Keratinocyte (primary cell): ENCODE results near the gene TUT1. TPM values are rescaled to one million over a fixed set of nuclear protein-coding genes. Genes with fewer than 3 reads are reported as not detected.
"Not testable (repeated sequence)": the region's sequence is repeated elsewhere in the genome, so short reads cannot be mapped to it uniquely, and the experiment has no call there.

Source experiments
- DNase-seq: peaks from one replicate; pipeline ENCODE4 v3.0.0-alpha.2; 2011; ENCODE audit warnings: low read depth, missing footprints, low spot score
- FAIRE-seq: peaks from 2 replicates; lab custom pipeline; 2011; peaks lifted over from hg19 to GRCh38; lab: Jason Lieb, UNC
- H2AFZ ChIP-seq: 2 replicates; pipeline ENCODE4 v1.6.0; 2012; ENCODE audit warnings: low read length, control low read depth, inconsistent platforms; ENCODE audit not compliant: control insufficient read depth
- H3K27ac ChIP-seq: 2 replicates; pipeline ENCODE4 v1.5.1; 2011; ENCODE audit warnings: low read length; ENCODE audit not compliant: control insufficient read depth, insufficient read depth
- H3K27me3 ChIP-seq: 3 replicates; pipeline ENCODE4 v1.6.0; 2011; ENCODE audit warnings: low read length; ENCODE audit not compliant: control insufficient read depth, insufficient read depth; ENCODE audit errors: extremely low read depth
- H3K36me3 ChIP-seq, 2 experiments: 2 replicates in 1 of 2; 3 replicates in 1 of 2; pipeline ENCODE4 v1.5.1; 2011; ENCODE audit warnings: low read length in 2 of 2, mild to moderate bottlenecking in 1 of 2; ENCODE audit not compliant: control insufficient read depth in 2 of 2, insufficient read depth in 2 of 2; ENCODE audit errors: extremely low read depth in 1 of 2
- H3K4me1 ChIP-seq: 3 replicates; pipeline ENCODE4 v1.5.1; 2011; ENCODE audit warnings: low read length; ENCODE audit not compliant: control insufficient read depth, insufficient read depth; ENCODE audit errors: extremely low read depth
- H3K4me2 ChIP-seq: 3 replicates; pipeline ENCODE4 v1.6.0; 2011; ENCODE audit warnings: low read depth, low read length; ENCODE audit not compliant: control insufficient read depth, insufficient read depth; ENCODE audit errors: extremely low read depth
- H3K4me3 ChIP-seq, 3 experiments: fragments of 200-600 bp in 1 of 3; sonication (generic) in 1 of 3; 2 replicates in 2 of 3; 3 replicates in 1 of 3; pipeline ENCODE4 v1.5.1; 2011 to 2016; ENCODE audit warnings: low read length in 3 of 3, mild to moderate bottlenecking in 3 of 3, control low read depth in 2 of 3, inconsistent platforms in 1 of 3, low read depth in 1 of 3, mixed read lengths in 1 of 3, mixed run types in 1 of 3, moderate library complexity in 1 of 3; ENCODE audit not compliant: control insufficient read depth in 2 of 3, insufficient read depth in 2 of 3; ENCODE audit errors: extremely low read depth in 1 of 3
- H3K79me2 ChIP-seq: 2 replicates; pipeline ENCODE4 v1.6.0; 2012; ENCODE audit warnings: low read length; ENCODE audit not compliant: control insufficient read depth, insufficient read depth
- H3K9ac ChIP-seq: 3 replicates; pipeline ENCODE4 v1.6.0; 2011; ENCODE audit warnings: low read length; ENCODE audit not compliant: control insufficient read depth, insufficient read depth; ENCODE audit errors: extremely low read depth
- H3K9me1 ChIP-seq: 3 replicates; pipeline ENCODE4 v1.6.0; 2011; ENCODE audit warnings: low read length; ENCODE audit not compliant: control insufficient read depth, insufficient read depth; ENCODE audit errors: extremely low read depth
- H3K9me3 ChIP-seq: 2 replicates; pipeline ENCODE4 v1.5.1; 2012; ENCODE audit warnings: low read depth, low read length; ENCODE audit not compliant: control insufficient read depth
- H4K20me1 ChIP-seq: 3 replicates; pipeline ENCODE4 v1.6.0; 2011; ENCODE audit warnings: low read length; ENCODE audit not compliant: control insufficient read depth, insufficient read depth; ENCODE audit errors: extremely low read depth
- EZH2 ChIP-seq: IDR thresholded peaks from one replicate; pipeline ENCODE4 v1.6.1; 2012; ENCODE audit warnings: inconsistent platforms, mild to moderate bottlenecking, low read length, moderate library complexity
- dilution Hi-C: fragments of 300-500 bp; cut with MboI; formaldehyde crosslinking; loops from one replicate; pipeline ENCODE4 v1.7.0; 2020; ENCODE audit warnings: low sequenced_read_pairs; ENCODE audit not compliant: extremely low pct_ligation_motif_present
- polyA plus RNA-seq, 5 experiments: library from polyadenylated mRNA; depleted of rRNA in 3 of 5; stranded (reverse) in 3 of 5; stranded (forward) in 1 of 5; unstranded in 1 of 5; fragments of >200 nt; gene quantifications; 1 replicate in 1 of 5; 2 replicates in 3 of 5; 3 replicates in 1 of 5; pipeline versions ENCODE4 v1.2.1 to v1.2.3, GENCODE V29; 2011 to 2012; ENCODE audit warnings: missing spikeins in 2 of 5, low read depth in 1 of 5, low replicate concordance in 1 of 5
- TF ChIP-seq, protein P1 (sequence below), 3 experiments: IDR thresholded peaks in 1 of 3; conservative IDR thresholded peaks in 1 of 3; optimal IDR thresholded peaks in 1 of 3; 2 replicates in 2 of 3; 3 replicates in 1 of 3; pipeline versions ENCODE3 to v1.5.1; 2011; ENCODE audit warnings: low read length in 3 of 3, mild to moderate bottlenecking in 3 of 3, moderate library complexity in 2 of 3, control low read depth in 1 of 3, inconsistent platforms in 1 of 3; ENCODE audit not compliant: insufficient read depth in 2 of 3; ENCODE audit errors: extremely low read depth in 1 of 3

Gene TUT1
- polyA plus RNA-seq, 1 donor (not counting 4 experiments of a cell fraction or from before 2014, with no cell fraction given), result 10.5 TPM

DNA sequence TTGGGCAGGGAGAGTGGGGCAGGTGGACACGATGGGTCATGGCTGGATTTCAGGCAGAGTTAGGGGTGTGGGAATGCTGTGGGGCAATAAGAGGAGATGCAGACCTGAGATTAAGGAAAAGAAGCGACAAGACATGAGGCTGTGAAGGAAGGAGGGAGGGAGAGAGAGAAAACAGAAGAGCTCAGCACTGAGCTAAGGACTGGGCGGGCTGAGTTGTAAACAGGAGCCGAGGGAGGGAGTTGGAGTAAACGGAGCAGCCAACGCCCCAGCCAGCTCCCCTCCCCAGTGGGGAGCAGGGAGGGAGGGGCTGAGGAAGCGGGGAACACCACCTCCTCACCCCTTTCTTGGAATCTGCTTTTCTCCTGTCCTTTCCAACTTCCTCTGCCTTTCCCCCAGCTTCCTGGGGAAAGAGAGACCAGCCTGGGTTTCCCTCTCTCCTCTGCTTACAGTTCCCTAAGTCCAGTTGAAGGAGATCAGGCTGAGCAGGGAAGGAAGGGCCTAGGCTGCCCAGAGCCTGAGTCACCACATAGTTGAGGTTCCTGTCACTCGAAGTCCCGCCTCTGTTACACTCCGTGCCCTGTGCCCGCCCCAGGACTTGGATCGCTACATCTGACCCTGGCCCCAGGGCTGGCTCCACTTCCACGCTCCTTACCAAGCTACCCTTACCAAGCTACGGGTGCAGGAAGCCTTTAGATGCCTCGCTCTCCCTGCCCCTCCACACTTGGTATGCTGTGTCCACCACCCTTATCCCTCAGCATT lies 38.1 kb downstream of the TUT1 start:
- Histone ChIP-seq H3K79me2 (no peaks in the 10 kb centered on the region), H3K9ac (peak overlapping the region; percentile 88), H4K20me1 (peaks cover 7% of the 10 kb centered on the region), H2AFZ (no peak overlapping the region), H3K4me2 (peak overlapping the region; percentile 96), H3K36me3 (peaks cover 0 to 4% of the 10 kb centered on the region in 2 experiments), H3K9me1 (peaks cover 2% of the 10 kb centered on the region), H3K9me3 (no peaks in the 10 kb centered on the region), H3K27ac (peak overlapping the region; percentile 97), H3K4me3 (peak overlapping the region; percentile 3 to 65 (median 50)), H3K4me1 (peaks cover 81% of the 10 kb centered on the region), H3K27me3 (no peaks in the 10 kb centered on the region)
- TF ChIP-seq, protein P1, sequence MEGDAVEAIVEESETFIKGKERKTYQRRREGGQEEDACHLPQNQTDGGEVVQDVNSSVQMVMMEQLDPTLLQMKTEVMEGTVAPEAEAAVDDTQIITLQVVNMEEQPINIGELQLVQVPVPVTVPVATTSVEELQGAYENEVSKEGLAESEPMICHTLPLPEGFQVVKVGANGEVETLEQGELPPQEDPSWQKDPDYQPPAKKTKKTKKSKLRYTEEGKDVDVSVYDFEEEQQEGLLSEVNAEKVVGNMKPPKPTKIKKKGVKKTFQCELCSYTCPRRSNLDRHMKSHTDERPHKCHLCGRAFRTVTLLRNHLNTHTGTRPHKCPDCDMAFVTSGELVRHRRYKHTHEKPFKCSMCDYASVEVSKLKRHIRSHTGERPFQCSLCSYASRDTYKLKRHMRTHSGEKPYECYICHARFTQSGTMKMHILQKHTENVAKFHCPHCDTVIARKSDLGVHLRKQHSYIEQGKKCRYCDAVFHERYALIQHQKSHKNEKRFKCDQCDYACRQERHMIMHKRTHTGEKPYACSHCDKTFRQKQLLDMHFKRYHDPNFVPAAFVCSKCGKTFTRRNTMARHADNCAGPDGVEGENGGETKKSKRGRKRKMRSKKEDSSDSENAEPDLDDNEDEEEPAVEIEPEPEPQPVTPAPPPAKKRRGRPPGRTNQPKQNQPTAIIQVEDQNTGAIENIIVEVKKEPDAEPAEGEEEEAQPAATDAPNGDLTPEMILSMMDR (optimal IDR thresholded peaks at IDR 0.05 in 1 of 3, IDR thresholded peaks at IDR 0.05 in 1 of 3, conservative IDR thresholded peaks at IDR 0.05 in 1 of 3; ENCODE audit: extremely low read depth in 1 of 3, insufficient read depth in 2 of 3, low read length in 3 of 3), result no peak
- TF ChIP-seq EZH2, result no peak
- FAIRE-seq (peak; percentile 65), DNase-seq (no peak)
- dilution Hi-C loops, result no loop called here

DNA sequence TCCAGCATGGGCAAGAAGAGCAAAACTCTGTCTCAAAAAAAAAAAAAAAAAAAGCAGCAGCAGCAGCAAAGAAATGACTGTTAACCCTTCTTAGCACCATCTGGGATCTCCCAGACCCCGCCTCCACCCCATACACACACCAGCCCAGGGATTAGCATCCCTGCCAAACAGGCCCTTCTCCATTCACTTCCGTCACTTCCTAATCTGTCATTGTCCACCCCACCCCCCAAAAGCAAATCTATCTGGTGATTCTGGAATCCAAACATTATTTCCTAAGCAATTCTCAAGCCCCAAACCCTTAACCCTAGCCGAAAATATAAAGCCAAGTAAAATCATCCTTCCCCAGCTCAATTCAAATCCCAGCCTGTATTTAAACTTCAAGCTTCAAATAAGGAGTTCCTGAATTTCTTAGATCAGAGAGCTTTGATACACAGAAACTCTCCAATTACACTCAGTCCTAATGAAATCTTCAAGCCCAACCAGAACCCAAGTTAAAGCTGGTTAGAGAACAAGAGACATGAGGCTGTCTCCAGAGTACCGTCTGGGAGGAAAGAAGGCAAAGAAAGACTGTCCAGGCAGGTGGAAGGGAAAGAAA lies 38.7 kb downstream of the TUT1 start:
- dilution Hi-C loops, result no loop called here
- Histone ChIP-seq H4K20me1 (peaks cover 7% of the 10 kb centered on the region), H3K4me1 (peaks cover 79% of the 10 kb centered on the region), H3K36me3 (peaks cover 0 to 4% of the 10 kb centered on the region in 2 experiments), H3K9me3 (no peaks in the 10 kb centered on the region), H3K27ac (peak overlapping the region; percentile 97), H3K4me3 (peak overlapping the region in 2 of 3 experiments; percentile 50 to 65), H3K79me2 (no peaks in the 10 kb centered on the region), H3K4me2 (peak overlapping the region; percentile 96), H3K27me3 (no peaks in the 10 kb centered on the region), H3K9me1 (peaks cover 2% of the 10 kb centered on the region), H3K9ac (peak overlapping the region; percentile 88), H2AFZ (no peak overlapping the region)
- DNase-seq, result no peak
- FAIRE-seq, result no peak
- TF ChIP-seq, protein P1 (optimal IDR thresholded peaks at IDR 0.05 in 1 of 3, IDR thresholded peaks at IDR 0.05 in 1 of 3, conservative IDR thresholded peaks at IDR 0.05 in 1 of 3; ENCODE audit: extremely low read depth in 1 of 3, insufficient read depth in 2 of 3, low read length in 3 of 3), result no peak
- TF ChIP-seq EZH2, result no peak

DNA sequence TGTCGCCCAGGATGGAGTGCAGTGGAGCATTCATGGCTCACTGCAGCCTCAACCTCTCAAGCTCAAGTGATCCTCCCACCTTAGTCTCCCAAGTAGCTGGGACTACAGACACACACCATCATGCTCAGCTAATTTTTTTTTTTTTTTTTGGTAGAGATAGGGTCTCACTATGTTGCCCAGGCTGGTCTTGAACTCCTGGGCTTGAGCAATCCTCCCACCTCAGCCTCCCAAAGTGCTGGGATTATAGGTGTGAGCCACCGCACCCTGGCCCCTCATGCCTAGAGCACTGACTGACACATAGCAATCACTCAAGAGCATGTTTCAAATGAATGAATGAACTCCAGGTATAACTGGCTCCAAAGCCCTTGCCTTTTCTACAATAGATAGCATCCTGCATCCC lies 40.8 kb downstream of the TUT1 start:
- dilution Hi-C loops, H3K4me3 ChIP-seq, FAIRE-seq, H4K20me1 ChIP-seq, H3K9me1 ChIP-seq, H3K4me2 ChIP-seq, DNase-seq, H3K9me3 ChIP-seq, H3K27ac ChIP-seq, H3K9ac ChIP-seq, H3K36me3 ChIP-seq, H2AFZ ChIP-seq, H3K27me3 ChIP-seq: not testable (repeated sequence)
- Histone ChIP-seq H3K4me1 (peaks cover 59% of the 10 kb centered on the region), H3K79me2 (peaks cover 11% of the 10 kb centered on the region)
